Measurements from ENCODE around the gene NCAPD2. TPM values are rescaled to one million over a fixed set of nuclear protein-coding genes. Genes with fewer than 3 reads are reported as not detected.
"Not testable (repeated sequence)": the region's sequence is repeated elsewhere in the genome, so short reads cannot be mapped to it uniquely, and the experiment has no call there.

The NCAPD2 gene
- total and polyA plus RNA-seq, 2 of the 4 experiments (the other 2 are of a cell fraction), result 35.6 to 57.9 TPM

GRCh38 chr12:6558014-6558760 is 64.3 kb downstream of the NCAPD2 start:
- H4K91ac ChIP-seq (ENCODE audit: insufficient read depth, low read depth, low read length); H3K27me3 ChIP-seq (ENCODE audit: control insufficient read depth, insufficient read depth, low read length); H2AK5ac ChIP-seq (ENCODE audit: low read depth, low read length); H2AFZ ChIP-seq (replicated peaks; ENCODE audit: low read length, poor library complexity); H4K5ac ChIP-seq (ENCODE audit: low read depth, low read length); H3K9ac ChIP-seq (ENCODE audit: low read depth, low read length); H3K18ac ChIP-seq (ENCODE audit: low read depth, low read length); H3K23ac ChIP-seq (ENCODE audit: low read depth, low read length); H3K27ac ChIP-seq (ENCODE audit: insufficient read depth, low read length); ATAC-seq (ENCODE audit: low read depth); H3K4me1 ChIP-seq (ENCODE audit: control insufficient read depth, insufficient read depth, low read length); in situ Hi-C loops (cut with MboI; ENCODE audit: low sequenced_read_pairs); BruUV-seq (replicated peaks); H2BK15ac ChIP-seq (ENCODE audit: low read depth, low read length); H3K4me2 ChIP-seq (ENCODE audit: low read depth, low read length); H2BK5ac ChIP-seq (ENCODE audit: low read depth, low read length, poor library complexity, severe bottlenecking); H3K9me3 ChIP-seq (ENCODE audit: control insufficient read depth, insufficient read depth, low read length); H3K56ac ChIP-seq (ENCODE audit: extremely low read depth, insufficient read depth, low read length); H3K9me1 ChIP-seq (ENCODE audit: insufficient read depth, low read length); H3K4me3 ChIP-seq (ENCODE audit: insufficient read depth, low read depth, low read length); H2AK9ac ChIP-seq (replicated peaks; ENCODE audit: low read depth, low read length, poor library complexity); H3K4ac ChIP-seq (ENCODE audit: low read depth, low read length); H3K14ac ChIP-seq (replicated peaks; ENCODE audit: low read depth, low read length); H2BK20ac ChIP-seq (ENCODE audit: low read depth, low read length); H2BK120ac ChIP-seq (ENCODE audit: low read depth, low read length); dilution Hi-C loops (cut with HindIII; ENCODE audit: low sequenced_read_pairs, unreplicated experiment): not testable (repeated sequence)
- ChIA-PET CTCF (interaction anchor here (0.6 to 1.3 kb wide), 7 partner anchors 9 to 521 kb away, joined by 3 to 5 read pairs (median 4); no protein-coding TSS in a partner anchor), POLR2A (ENCODE audit: unreplicated experiment) (interaction anchor here (0.6 to 0.7 kb wide), 4 partner anchors 10 to 363 kb away, joined by 4 to 10 read pairs (median 8); partner anchors contain the start of gene NOP2)
- WGBS, 2 experiments (ENCODE audit: extremely low coverage in 2 of 2, insufficient read length in 1 of 2), result no CpG with 5 or more reads among the region's 14 CpGs
- Histone ChIP-seq H3K36me3 (ENCODE audit: control insufficient read depth, insufficient read depth, low read length) (peaks cover 43% of the 10 kb centered on the region), H4K20me1 (ENCODE audit: insufficient read depth, low read length) (peaks cover 17% of the 10 kb centered on the region), H4K8ac (ENCODE audit: low read depth in 2 of 2, low read length in 2 of 2) (peak overlapping the region in 1 of 2 experiments; percentile 60; a peak in 2 of 4 replicates), H3K79me1 (ENCODE audit: low read depth in 1 of 2, low read length in 2 of 2) (peaks cover 24 to 60% of the 10 kb centered on the region in 2 experiments; a peak in 3 of 4 replicates)
- TF ChIP-seq RAD21 (IDR thresholded peaks at IDR 0.05; ENCODE audit: low read length) (peak; percentile 55), SMC3 (IDR thresholded peaks at IDR 0.05; ENCODE audit: low read depth, low read length) (peak; percentile 44; the same call in 1 of the 2 replicates), CTCF (conservative IDR thresholded peaks at IDR 0.05; ENCODE audit: low read depth, low read length) (peak; percentile 60)
- intact Hi-C loops (cut with micrococcal nuclease), result loop anchor here (5.0 to 10.0 kb wide), 3 partner anchors 49 to 573 kb away; partner anchors contain the start of genes CHD4 and ZNF384
- DNase-seq, result peak; percentile 75
